ENCODE measurements around the gene PHOX2A. TPM values are rescaled to one million over a fixed set of nuclear protein-coding genes. Genes with fewer than 3 reads are reported as not detected.

Gene PHOX2A
- total RNA-seq, 4 donors from 2014 or later = not detected

- no peak for ATAC-seq (ENCODE audit: low FRiP score)
Observed at GRCh38 chr11:72263361-72263760, 19.4 kb upstream of the PHOX2A start.

GRCh38 chr11:72260574-72260973 is 16.6 kb upstream of the PHOX2A start:
- DNase-seq (ENCODE audit: low spot score) (no peak), ATAC-seq (ENCODE audit: low FRiP score) (no peak)
- no peak for TF ChIP-seq CTCF (IDR thresholded peaks at IDR 0.05)

More at GRCh38 chr11:72263361-72263760, 19.4 kb upstream of the PHOX2A start:
- no peak for TF ChIP-seq CTCF (IDR thresholded peaks at IDR 0.05)
- no peak for DNase-seq (ENCODE audit: low spot score)

DNA sequence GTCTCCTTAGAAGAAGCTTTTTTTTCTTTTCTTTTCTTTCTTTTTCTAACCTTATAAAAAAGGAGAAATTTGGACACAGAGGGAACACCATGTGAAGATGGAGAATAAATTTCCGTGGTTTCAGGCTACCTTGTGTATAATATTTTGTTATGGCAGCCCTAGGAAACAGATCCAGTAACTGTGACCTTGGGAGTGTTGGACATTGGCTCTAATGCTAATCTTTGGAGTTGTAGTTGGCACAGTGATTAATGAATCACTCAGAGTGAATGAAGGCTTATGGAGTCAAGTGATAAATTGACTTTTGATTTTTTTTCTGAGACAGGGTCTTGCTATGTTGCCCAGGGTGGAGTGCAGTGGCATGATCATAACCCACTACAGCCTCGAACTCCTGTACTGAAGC is 15.5 kb upstream of the PHOX2A start:
- TF ChIP-seq CTCF (IDR thresholded peaks at IDR 0.05) = no peak
- DNase-seq (ENCODE audit: low spot score) = no peak
- ATAC-seq (ENCODE audit: low FRiP score) = no peak

GRCh38 chr11:72257570-72257969 is 13.6 kb upstream of the PHOX2A start:
- ATAC-seq (ENCODE audit: low FRiP score) (no peak), DNase-seq (ENCODE audit: low spot score) (no peak)
- no peak for TF ChIP-seq CTCF (IDR thresholded peaks at IDR 0.05)

DNA sequence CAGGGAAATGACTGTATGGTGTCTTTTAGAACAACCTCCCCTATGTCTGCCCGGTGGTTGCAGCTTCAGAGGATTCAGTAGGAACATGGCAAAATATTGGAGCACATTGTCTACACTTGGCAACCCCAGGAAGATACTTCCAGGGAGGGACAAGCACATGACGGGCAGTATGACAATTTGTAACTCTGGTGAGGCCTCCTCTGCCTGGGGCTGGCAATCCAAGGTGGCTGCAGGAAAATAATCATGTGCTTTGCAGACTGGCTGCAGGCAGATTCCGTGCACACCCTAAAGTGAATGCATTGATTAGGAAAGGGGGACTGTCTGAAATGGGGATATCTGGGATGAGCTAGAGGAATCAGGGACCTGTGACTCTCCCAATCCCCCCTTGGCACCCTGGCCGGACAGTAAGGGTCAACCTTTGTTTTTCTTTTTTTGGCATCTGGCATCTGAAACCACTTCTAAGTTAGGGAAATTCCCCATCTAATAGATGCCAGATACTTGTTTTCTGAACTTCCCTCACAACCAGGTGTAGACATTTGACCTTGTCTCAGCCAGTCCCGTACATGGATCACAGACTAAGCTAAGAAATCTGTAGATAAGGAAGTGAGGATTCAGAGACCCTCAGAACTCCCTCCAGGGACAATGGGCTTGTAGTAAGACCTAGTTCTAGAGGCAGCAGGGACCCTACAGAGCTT is 10.5 kb upstream of the PHOX2A start:
- TF ChIP-seq CTCF (IDR thresholded peaks at IDR 0.05) = no peak
- no peak for DNase-seq (ENCODE audit: low spot score)
- ATAC-seq (ENCODE audit: low FRiP score) = no peak

DNA sequence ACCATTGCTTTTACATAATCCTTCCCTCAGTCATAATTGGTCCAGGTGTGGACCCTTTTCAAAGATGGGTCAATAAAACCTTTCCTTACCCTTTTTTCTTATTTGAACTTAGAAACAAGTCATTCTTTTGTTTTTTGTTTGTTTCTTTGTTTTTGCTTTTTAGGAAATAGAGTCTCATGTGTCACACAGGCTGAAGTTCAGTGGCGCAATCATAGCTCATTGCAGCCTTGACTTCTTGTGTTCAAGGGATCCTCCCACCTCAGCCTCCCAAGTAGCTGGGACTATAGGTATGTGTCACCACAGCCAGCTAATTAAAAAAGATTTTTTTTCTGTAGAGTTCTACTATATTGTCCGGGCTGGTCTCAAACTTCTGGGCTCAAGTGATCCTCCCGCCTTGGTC is 9.4 kb upstream of the PHOX2A start:
- no peak for TF ChIP-seq CTCF (IDR thresholded peaks at IDR 0.05)
- DNase-seq (ENCODE audit: low spot score) = no peak
- no peak for ATAC-seq (ENCODE audit: low FRiP score)

DNA sequence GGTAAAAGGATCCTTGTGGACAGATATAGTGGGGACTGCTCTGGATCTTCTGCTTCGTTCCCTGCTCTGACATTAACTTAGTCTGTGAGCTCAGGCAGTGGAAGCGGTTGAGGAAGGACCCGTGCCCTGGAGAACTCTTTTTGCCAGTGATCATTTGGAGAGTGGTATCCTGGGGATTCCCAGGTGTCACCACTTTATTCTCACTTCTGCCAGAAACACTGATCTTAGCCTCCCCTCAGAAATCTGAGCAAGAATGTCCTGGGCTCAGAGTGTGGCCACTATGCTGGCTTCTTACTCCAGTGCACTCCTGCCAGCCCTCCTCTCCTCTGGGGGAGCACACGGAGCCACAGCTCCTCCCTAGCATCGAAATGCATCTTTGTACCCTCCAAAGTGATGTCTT is 7.6 kb upstream of the PHOX2A start:
- no peak for ATAC-seq (ENCODE audit: low FRiP score)
- DNase-seq (ENCODE audit: low spot score) = no peak
- TF ChIP-seq CTCF (IDR thresholded peaks at IDR 0.05) = no peak
